HG03469 (cell line): ENCODE data around the gene KATNBL1.
"Not testable (repeated sequence)": the region's sequence is repeated elsewhere in the genome, so short reads cannot be mapped to it uniquely, and the experiment has no call there.

ENCODE experiments used
- ATAC-seq: cut with Tn5 transposase; IDR thresholded peaks from one replicate; pipeline ENCODE4 v1.9.1; 2021; ENCODE audit warnings: mild to moderate bottlenecking, moderate library complexity, moderate number of reproducible peaks; ENCODE audit not compliant: unreplicated experiment

The KATNBL1 gene

DNA sequence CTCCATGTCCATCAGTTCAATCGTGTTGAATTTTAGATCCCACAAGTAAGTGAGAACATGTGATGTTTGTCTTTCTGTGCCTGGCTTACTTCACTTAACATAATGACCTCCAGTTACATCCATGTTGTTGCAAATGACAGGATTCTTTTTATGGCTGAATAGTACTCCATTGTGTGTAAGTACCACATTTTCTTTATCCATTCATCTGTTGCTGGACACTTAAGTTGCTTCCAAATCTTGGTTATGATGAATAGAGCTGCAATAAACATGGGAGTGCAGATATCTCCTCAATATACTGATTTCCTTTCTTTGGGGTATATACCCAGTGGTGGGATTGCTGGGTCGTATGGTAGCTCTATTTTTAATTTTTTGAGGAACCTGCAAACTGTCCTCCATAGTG, 89.5 kb downstream of the KATNBL1 start:
- ATAC-seq: not testable (repeated sequence)

- ATAC-seq: no peak
These were observed 90.6 kb downstream of the KATNBL1 start for GRCh38 chr15:34119291-34119690.

GRCh38 chr15:34116620-34117019, 93.3 kb downstream of the KATNBL1 start:
- no peak for ATAC-seq

DNA sequence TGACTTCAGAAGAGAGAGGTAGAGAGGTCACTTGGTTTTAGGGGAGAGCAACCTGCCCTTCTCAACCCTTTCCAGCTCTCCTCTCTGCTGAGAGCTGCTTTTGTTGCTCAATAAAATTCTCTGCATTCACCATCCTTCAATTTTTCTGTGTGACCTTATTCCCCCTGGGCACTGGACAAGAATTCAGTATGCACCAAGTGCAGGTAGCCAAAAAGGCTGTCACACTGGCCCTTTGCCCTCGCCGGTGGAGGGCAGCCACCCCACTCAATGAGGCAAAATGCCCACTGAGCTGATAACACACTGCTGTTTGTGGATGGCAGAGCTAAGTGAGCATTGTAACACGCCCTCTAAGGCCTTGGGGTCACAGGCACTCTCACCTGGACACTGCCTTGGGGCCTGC, 95.2 kb downstream of the KATNBL1 start:
- no peak for ATAC-seq

GRCh38 chr15:34114215-34114614, 95.7 kb downstream of the KATNBL1 start:
- no peak for ATAC-seq

DNA sequence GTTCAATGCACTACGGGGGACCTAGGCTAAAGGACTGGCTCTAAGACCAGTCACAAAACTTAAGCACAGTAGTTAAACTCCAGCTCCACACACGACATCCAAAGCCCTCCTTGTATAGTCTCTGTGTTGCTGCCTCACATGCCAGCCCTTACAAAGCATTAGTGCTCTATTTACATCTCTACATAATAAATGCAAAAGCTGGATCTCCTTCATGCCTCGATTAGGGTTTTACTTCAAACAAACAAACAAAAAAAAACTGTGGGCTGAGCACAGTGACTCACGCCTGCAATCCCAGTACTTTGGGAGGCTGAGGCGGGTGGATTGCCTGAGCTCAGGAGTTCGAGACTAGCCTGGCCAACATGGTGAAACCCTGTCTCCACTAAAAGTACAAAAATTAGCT, 98.4 kb downstream of the KATNBL1 start:
- ATAC-seq: no peak

DNA sequence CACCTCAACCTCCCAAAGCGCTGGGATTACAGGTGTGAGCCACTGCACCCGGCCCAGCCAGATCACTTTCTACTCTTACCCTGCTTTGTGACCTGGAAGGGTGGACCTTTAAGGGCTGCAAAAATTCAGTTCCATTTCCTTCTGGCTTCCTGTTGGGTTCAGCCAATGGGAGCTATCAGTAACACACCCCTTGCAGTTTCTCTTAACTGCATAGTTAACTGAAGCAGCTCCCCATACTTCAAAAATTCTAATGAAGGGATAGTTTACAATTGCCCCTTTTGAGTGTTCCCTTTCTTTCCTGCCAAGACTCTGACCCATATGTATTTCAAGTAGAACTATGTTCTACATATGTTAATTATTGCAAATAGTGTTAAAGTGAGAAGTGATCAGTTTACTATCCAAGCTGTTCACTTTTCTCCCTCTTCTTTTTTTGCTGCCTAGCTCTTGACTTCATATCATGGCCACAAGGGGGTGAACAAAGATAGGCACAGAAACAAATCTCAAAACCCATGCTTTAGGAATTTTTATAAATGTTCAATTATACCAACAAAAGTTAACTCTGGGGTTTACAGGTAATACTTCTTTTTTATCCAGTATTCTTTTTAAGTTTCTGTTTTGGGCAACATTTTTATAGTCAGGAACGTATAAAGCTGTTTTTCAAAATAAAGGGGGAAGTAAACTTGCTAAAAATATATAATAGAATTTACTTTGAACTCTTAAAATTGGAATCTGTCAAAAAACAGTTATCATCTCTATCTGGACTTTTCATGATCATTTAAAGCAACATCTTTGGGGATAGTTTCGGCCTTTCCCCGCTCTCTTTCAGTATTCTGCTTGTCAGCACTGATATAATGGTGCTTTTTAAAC, 99.9 kb downstream of the KATNBL1 start:
- ATAC-seq: no peak

- no peak for ATAC-seq
These were observed 102.6 kb downstream of the KATNBL1 start for GRCh38 chr15:34107315-34107714.

DNA sequence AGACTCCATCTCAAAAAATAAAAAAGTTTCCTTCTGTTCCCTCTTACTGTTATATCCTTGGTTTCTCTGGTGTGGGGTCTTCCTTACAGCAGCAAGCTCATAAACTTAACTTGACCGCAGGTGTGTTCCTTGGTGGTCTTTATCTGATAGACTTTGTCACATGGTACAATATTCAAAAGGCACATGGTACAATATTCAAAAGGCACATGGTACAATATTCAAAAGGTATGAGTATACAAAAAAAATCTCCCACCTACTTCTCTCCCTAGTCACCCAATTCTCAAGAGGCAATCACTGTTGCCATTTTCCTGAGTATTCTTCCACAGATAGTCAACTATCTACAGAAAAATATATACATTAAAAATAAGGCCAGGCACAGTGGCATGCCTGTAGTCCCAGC, 103.5 kb downstream of the KATNBL1 start:
- ATAC-seq: no peak

DNA sequence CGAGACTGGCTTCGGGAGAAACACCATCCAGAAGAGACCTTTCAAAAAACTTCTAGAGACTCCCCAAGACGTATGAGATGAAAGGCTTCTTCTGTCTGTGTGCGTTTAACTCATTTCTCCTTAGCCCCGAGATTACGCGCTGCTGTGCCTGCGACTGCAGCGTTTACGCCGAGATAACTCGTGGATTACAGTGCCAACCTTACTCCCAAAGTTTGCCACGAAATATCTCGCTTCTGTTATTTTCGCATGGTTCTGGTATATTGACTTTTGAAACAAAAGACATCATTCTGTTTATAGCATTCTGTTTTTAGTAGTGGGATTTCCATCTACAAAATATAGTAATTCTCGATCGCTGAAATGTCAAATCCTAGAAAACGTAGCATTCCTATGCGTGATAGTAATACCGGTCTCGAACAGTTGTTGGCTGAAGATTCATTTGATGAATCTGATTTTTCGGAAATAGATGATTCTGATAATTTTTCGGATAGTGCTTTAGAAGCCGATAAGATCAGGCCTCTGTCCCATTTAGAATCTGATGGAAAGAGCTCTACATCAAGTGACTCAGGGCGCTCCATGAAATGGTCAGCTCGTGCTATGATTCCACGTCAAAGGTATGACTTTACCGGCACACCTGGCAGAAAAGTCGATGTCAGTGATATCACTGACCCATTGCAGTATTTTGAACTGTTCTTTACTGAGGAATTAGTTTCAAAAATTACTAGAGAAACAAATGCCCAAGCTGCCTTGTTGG, 107.5 kb downstream of the KATNBL1 start:
- ATAC-seq: no peak

DNA sequence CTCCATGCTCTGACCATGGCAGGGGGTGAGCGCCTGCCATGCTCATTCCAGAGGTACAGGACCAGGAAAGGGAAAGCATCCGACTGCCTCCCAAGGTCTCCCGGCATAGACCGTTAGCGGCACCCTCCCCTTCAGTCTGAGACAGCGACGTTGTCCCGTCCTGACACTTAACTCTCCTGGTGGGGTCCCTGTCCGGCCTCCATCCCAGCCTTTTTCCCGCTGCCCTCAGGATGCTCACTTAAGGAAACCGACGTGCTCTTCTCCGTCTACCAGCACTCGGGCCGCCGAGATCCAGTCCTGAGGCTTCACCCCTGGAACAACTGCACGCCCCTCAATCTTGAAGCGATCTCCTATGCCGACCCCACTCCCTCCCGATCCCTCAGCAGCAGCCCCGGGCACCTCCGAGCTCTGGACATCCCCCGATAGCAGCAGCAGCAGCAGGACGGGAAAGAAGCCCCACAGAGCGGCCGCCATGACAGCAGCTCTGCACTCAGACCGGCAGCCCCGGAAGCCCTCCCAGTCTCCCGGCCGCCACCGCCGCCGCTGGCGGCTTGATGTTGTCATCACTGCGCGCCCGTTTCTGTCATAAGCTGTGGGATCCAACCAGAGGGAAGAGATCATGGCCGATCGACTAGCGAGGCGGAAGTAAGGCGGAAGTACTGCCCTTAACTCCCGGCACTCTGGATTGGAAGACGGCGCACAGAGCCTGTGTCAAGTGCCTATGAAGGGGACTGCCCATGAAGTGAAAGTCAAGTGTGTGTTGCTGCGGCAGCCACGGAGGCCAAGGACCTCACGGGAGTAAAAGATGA, 108.3 kb downstream of the KATNBL1 start, which contains the start of the genes EMC7 and PGBD4:
Gene EMC7, minus strand, starts transcription at position 497 of the 809 bp plus-strand sequence. Its CDS starts 23 bp downstream, at position 474.
Gene PGBD4, plus strand, starts transcription at position 718 of the 809 bp plus-strand sequence. CDS start 449 bp downstream, outside the sequence.
- peak; percentile 94 for ATAC-seq

GRCh38 chr15:34099914-34100313, 110.0 kb downstream of the KATNBL1 start:
- no peak for ATAC-seq
